ENCODE measurements around the gene MLH3.

GRCh38 chr14:75040959-75041358, 10.3 kb downstream of the MLH3 start:
- TF ChIP-seq SNAI2 (CRISPR knock-in tag; IDR thresholded peaks at IDR 0.05), result no peak
- no peak for TF ChIP-seq RARB (CRISPR knock-in tag; IDR thresholded peaks at IDR 0.05)
- no peak for TF ChIP-seq CSRNP3 (CRISPR knock-in tag; IDR thresholded peaks at IDR 0.05)
- TF ChIP-seq ZC3H10 (CRISPR knock-in tag; IDR thresholded peaks at IDR 0.05), result no peak
- TF ChIP-seq ZFP30 (CRISPR knock-in tag; IDR thresholded peaks at IDR 0.05), result no peak
- TF ChIP-seq BACH2 (CRISPR knock-in tag; IDR thresholded peaks at IDR 0.05; ENCODE audit: borderline replicate concordance), result no peak
- no peak for TF ChIP-seq CREB5 (CRISPR knock-in tag; IDR thresholded peaks at IDR 0.05; ENCODE audit: low read depth)
- TF ChIP-seq TCF4 (CRISPR knock-in tag; IDR thresholded peaks at IDR 0.05; ENCODE audit: borderline replicate concordance), result no peak
- no peak for TF ChIP-seq POU6F1 (CRISPR knock-in tag; IDR thresholded peaks at IDR 0.05; ENCODE audit: borderline replicate concordance, low read depth)
- no peak for TF ChIP-seq ZNF70 (CRISPR knock-in tag; IDR thresholded peaks at IDR 0.05)
- TF ChIP-seq PATZ1 (CRISPR knock-in tag; IDR thresholded peaks at IDR 0.05; ENCODE audit: borderline replicate concordance), result no peak
- TF ChIP-seq OSR1 (CRISPR knock-in tag; IDR thresholded peaks at IDR 0.05), result no peak
- no peak for TF ChIP-seq TSHZ2 (CRISPR knock-in tag; IDR thresholded peaks at IDR 0.05)
